Fibroblast of mammary gland (primary cell): ENCODE measurements around the gene AP5B1.

Experiments used
- DNase-seq: peaks from one replicate; pipeline ENCODE4 v3.0.0-alpha.2; 2010; ENCODE audit warnings: low read depth
- H3K4me3 ChIP-seq: 2 replicates; pipeline ENCODE4 v1.5.1; 2011; ENCODE audit warnings: low read depth, mild to moderate bottlenecking, low read length, moderate library complexity; ENCODE audit not compliant: control insufficient read depth
- TF ChIP-seq, protein P1 (sequence below): conservative IDR thresholded peaks from 2 replicates; pipeline ENCODE4 v1.5.1; 2011; ENCODE audit warnings: low read depth, low read length, inconsistent platforms; ENCODE audit not compliant: control insufficient read depth, insufficient read depth

Gene AP5B1, protein sequence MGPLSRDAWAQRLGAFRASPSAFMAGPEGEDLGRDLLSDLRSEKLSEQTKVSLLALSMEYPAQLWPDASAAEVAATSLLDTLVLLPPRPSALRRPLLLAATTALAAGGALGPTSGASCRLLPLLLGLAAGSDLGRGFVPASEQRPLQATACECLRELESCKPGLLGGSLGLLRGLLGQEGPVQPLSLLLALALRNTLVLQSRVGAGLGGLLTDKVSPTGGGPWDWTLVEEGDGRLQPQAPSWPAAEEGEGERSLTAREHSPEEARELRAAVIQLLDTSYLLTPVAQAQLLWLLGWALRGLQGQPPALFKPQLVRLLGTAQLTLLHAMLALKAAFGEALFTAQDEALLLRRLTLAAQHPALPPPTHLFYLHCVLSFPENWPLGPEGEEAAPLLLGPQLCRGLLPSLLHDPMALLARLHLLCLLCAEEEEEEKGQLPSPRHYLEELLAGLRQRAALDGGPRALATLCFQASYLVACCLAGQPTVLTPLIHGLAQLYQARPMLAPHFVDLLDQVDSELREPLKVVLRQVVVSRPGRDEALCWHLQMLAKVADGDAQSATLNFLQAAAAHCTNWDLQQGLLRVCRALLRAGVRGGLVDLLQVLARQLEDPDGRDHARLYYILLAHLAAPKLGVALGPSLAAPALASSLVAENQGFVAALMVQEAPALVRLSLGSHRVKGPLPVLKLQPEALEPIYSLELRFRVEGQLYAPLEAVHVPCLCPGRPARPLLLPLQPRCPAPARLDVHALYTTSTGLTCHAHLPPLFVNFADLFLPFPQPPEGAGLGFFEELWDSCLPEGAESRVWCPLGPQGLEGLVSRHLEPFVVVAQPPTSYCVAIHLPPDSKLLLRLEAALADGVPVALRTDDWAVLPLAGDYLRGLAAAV

DNA sequence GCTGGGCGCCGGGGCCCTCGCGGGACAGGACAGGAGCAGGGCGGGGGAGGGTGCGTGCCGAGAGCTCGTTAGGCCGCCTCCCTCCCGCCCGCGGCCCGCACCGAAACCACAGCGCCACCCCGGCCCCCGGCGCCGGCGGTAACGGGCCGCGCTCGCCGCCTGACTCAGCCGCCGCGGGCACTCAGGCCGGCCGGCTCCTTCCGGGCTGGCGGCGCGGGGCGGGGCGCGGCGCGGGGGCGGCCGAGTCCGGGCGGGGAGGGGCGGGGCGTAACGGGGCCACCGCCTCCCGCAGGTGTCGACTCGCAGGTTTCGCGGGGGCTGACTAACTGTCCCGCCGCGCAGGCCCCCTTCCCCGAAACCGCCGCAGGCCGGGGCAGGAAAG, at the start of gene AP5B1:
Gene AP5B1 (minus strand): TSS at position 207 of the 382 bp plus-strand sequence. CDS start 385 bp downstream, outside the sequence.
- TF ChIP-seq, protein P1, sequence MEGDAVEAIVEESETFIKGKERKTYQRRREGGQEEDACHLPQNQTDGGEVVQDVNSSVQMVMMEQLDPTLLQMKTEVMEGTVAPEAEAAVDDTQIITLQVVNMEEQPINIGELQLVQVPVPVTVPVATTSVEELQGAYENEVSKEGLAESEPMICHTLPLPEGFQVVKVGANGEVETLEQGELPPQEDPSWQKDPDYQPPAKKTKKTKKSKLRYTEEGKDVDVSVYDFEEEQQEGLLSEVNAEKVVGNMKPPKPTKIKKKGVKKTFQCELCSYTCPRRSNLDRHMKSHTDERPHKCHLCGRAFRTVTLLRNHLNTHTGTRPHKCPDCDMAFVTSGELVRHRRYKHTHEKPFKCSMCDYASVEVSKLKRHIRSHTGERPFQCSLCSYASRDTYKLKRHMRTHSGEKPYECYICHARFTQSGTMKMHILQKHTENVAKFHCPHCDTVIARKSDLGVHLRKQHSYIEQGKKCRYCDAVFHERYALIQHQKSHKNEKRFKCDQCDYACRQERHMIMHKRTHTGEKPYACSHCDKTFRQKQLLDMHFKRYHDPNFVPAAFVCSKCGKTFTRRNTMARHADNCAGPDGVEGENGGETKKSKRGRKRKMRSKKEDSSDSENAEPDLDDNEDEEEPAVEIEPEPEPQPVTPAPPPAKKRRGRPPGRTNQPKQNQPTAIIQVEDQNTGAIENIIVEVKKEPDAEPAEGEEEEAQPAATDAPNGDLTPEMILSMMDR, result no peak
- peak within 1 kb of the TSS; percentile 77 for H3K4me3 ChIP-seq
- peak; percentile 24 for DNase-seq

DNA sequence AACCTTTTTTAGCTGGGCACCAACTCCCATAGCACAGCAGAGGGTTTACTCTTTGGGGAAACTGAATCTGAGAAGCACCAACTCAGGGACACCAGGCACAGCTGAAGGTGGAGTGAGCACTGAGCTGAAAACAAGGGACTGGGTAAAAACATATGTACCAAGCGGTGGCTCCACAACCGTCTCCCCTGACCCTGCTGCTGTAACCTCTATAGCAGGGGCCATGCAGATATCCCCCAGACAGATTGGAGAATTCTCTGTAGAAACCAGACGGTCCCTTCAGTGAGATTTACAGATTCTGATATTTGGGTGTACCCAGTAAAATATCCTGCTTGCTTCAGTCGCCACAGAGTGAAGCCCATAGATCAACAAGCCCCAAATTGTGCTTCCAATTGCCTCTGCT, 48.7 kb upstream of the AP5B1 start:
- TF ChIP-seq, protein P1, result no peak
- H3K4me3 ChIP-seq, result no peak overlapping the region
- DNase-seq, result no peak

GRCh38 chr11:65826984-65827735, 46.4 kb upstream of the AP5B1 start:
- no peak for DNase-seq
- H3K4me3 ChIP-seq, result no peak overlapping the region
- TF ChIP-seq, protein P1, result no peak

- DNase-seq, result no peak
- TF ChIP-seq, protein P1, result no peak
- H3K4me3 ChIP-seq, result no peak overlapping the region
These were observed 42.2 kb upstream of the AP5B1 start for GRCh38 chr11:65822776-65823528.

- TF ChIP-seq, protein P1, result no peak
- no peak for DNase-seq
- no peak overlapping the region for H3K4me3 ChIP-seq
These were observed 40.3 kb upstream of the AP5B1 start for GRCh38 chr11:65821107-65821506.
